HCT116 (cell line): ENCODE measurements around the gene KRT222. TPM values are rescaled to one million over a fixed set of nuclear protein-coding genes. Genes with fewer than 3 reads are reported as not detected.

Experiments
- ATAC-seq: fragments of 200-7000 bp; cut with Tn5 transposase; 2 replicates; pipeline ENCODE4 v1.9.1; 2020; ENCODE audit warnings: mild to moderate bottlenecking, moderate library complexity
- BruUV-seq: library from RNA; stranded (reverse); fragments of 400-500 nt; replicated peaks from 2 replicates; lab custom pipeline; 2021; lab: Mats Ljungman, UMichigan
- CTCF ChIA-PET: fragments of 300-600 bp; sonication (Branson Sonifier 250); formaldehyde crosslinking; loops from one replicate; lab custom pipeline; 2021; ENCODE audit warnings: antibody characterized with exemption; lab: Charles Lee
- POLR2A ChIA-PET: fragments of 300-600, 350-600 bp; sonication (Branson Sonifier 250); formaldehyde crosslinking; loops from one replicate; lab custom pipeline; 2021; ENCODE audit warnings: antibody characterized with exemption; lab: Charles Lee
- RAD21 ChIA-PET, 2 experiments: fragments of 300-600 bp; sonication (Branson Sonifier 250); formaldehyde crosslinking; loops; one replicate each; lab custom pipeline; 2023; ENCODE audit warnings: low total read pairs in 2 of 2; ENCODE audit not compliant: uncharacterized antibody in 2 of 2, unreplicated experiment in 2 of 2, low non-redundant PET in 1 of 2; lab: Charles Lee
- DNase-seq: peaks from one replicate; pipeline ENCODE4 v3.0.0-alpha.2; 2010; ENCODE audit warnings: low read depth, low spot score
- H2AFZ ChIP-seq: fragments of 200-600 bp; shearing (Covaris generic), sonication (generic); 2 replicates; pipeline ENCODE4 v1.6.1; 2017; ENCODE audit warnings: low read depth, mixed run types, mixed read lengths, antibody characterized with exemption, low read length; ENCODE audit not compliant: poor library complexity, severe bottlenecking
- H3K27ac ChIP-seq: 2 replicates; pipeline ENCODE4 v1.5.1; 2012; ENCODE audit warnings: low read depth, low read length
- H3K27me3 ChIP-seq: fragments of 200-600 bp; sonication (generic); 2 replicates; pipeline ENCODE4 v1.6.1; 2016; ENCODE audit warnings: mixed run types, low read length, mixed read lengths; ENCODE audit not compliant: insufficient read depth
- H3K36me3 ChIP-seq, 2 experiments: fragments of 200-500 bp in 1 of 2; fragments of 200-600 bp in 1 of 2; sonication (Bioruptor generic) in 1 of 2; sonication (generic) in 1 of 2; 2 replicates each; pipeline versions ENCODE4 v1.5.1 to v1.6.1; 2014 to 2016; ENCODE audit warnings: low read length in 2 of 2, inconsistent platforms in 1 of 2, mixed read lengths in 1 of 2, mixed run types in 1 of 2; ENCODE audit not compliant: insufficient read depth in 2 of 2, control insufficient read depth in 1 of 2
- H3K4me1 ChIP-seq, 2 experiments: fragments of 200-600 bp in 1 of 2; sonication (generic) in 1 of 2; 2 replicates each; pipeline versions ENCODE4 v1.5.1 to v1.6.1; 2012 to 2017; ENCODE audit warnings: low read length in 2 of 2, inconsistent platforms in 1 of 2, mild to moderate bottlenecking in 1 of 2, mixed read lengths in 1 of 2, mixed run types in 1 of 2, moderate library complexity in 1 of 2; ENCODE audit not compliant: insufficient read depth in 2 of 2, control insufficient read depth in 1 of 2
- H3K4me2 ChIP-seq: fragments of 200-600 bp; sonication (generic); 2 replicates; pipeline ENCODE4 v1.6.1; 2017; ENCODE audit warnings: mixed run types, low read length, mixed read lengths
- H3K4me3 ChIP-seq, 2 experiments: fragments of 200-600 bp in 1 of 2; sonication (generic) in 1 of 2; replicated peaks in 1 of 2; 2 replicates each; pipeline ENCODE4 v1.5.1; 2011 to 2016; ENCODE audit warnings: low read length in 2 of 2, control low read depth in 1 of 2, low read depth in 1 of 2, mild to moderate bottlenecking in 1 of 2, mixed read lengths in 1 of 2, mixed run types in 1 of 2
- H3K79me2 ChIP-seq: fragments of 200-600 bp; sonication (generic); 2 replicates; pipeline ENCODE4 v1.6.1; 2017; ENCODE audit warnings: mild to moderate bottlenecking, mixed run types, low read length, moderate library complexity, mixed read lengths; ENCODE audit not compliant: insufficient read depth
- H3K9ac ChIP-seq: fragments of 200-600 bp; sonication (generic); 2 replicates; pipeline ENCODE4 v1.6.1; 2016; ENCODE audit warnings: low read length, mixed read lengths
- H3K9me2 ChIP-seq: fragments of 200-600 bp; sonication (generic), shearing (Covaris generic); 2 replicates; pipeline ENCODE4 v1.6.1; 2017; ENCODE audit warnings: mixed run types, mild to moderate bottlenecking, moderate library complexity; ENCODE audit not compliant: insufficient read depth
- H3K9me3 ChIP-seq, 2 experiments: fragments of 200-500 bp in 1 of 2; fragments of 200-600 bp in 1 of 2; sonication (Bioruptor generic) in 1 of 2; sonication (generic) in 1 of 2; 2 replicates each; pipeline ENCODE4 v1.6.1; 2014 to 2017; ENCODE audit warnings: low read length in 2 of 2, mixed read lengths in 2 of 2, inconsistent platforms in 1 of 2, low read depth in 1 of 2, mild to moderate bottlenecking in 1 of 2, mixed run types in 1 of 2, moderate library complexity in 1 of 2; ENCODE audit not compliant: control insufficient read depth in 1 of 2, insufficient read depth in 1 of 2
- H4K20me1 ChIP-seq: fragments of 200-600 bp; sonication (generic), shearing (Covaris generic); 2 replicates; pipeline ENCODE4 v1.6.1; 2017; ENCODE audit warnings: mixed run types, mild to moderate bottlenecking, moderate library complexity; ENCODE audit not compliant: insufficient read depth
- ELF1 ChIP-seq: IDR thresholded peaks from 2 replicates; pipeline ENCODE4 v1.6.1; 2012; ENCODE audit warnings: low read depth, borderline replicate concordance
- FOSL1 ChIP-seq: IDR thresholded peaks from 2 replicates; pipeline ENCODE4 v1.6.1; 2012; ENCODE audit warnings: low read depth
- POLR2AphosphoS5 ChIP-seq: IDR thresholded peaks from 2 replicates; pipeline ENCODE4 v1.6.1; 2011; ENCODE audit warnings: mild to moderate bottlenecking, low read depth, low read length, moderate library complexity
- SP1 ChIP-seq: IDR thresholded peaks from 2 replicates; pipeline ENCODE4 v1.6.1; 2012; ENCODE audit warnings: low read depth
- SRF ChIP-seq: IDR thresholded peaks from 2 replicates; pipeline ENCODE4 v1.6.1; 2012; ENCODE audit warnings: low read depth
- TCF7L2 ChIP-seq: IDR thresholded peaks from 2 replicates; pipeline ENCODE4 v1.7.0; 2011; ENCODE audit warnings: borderline replicate concordance, inconsistent platforms; ENCODE audit not compliant: insufficient read depth, insufficient read length; ENCODE audit errors: extremely low read depth
- ZFX ChIP-seq: fragments of 450-650 bp; IDR thresholded peaks from 2 replicates; pipeline ENCODE4 v1.6.1; 2017
- intact Hi-C: fragments of 100-400 bp; cut with micrococcal nuclease; formaldehyde crosslinking; loops from 2 replicates; pipeline ENCODE4 v1.10.0; 2022
- total RNA-seq: library from RNA; stranded (reverse); gene quantifications from one replicate; pipeline ENCODE4 v1.2.1, GENCODE V29; 2021; ENCODE audit not compliant: unreplicated experiment
- TF ChIP-seq, protein P1 (sequence below), 3 experiments: fragments of 200-600 bp in 1 of 3; sonication (generic) in 1 of 3; IDR thresholded peaks in 2 of 3; conservative IDR thresholded peaks in 1 of 3; 2 replicates each; pipeline ENCODE4 v1.5.1; 2012 to 2017; ENCODE audit warnings: low read depth in 2 of 3, low read length in 2 of 3, antibody characterized with exemption in 1 of 3, borderline replicate concordance in 1 of 3, control low read depth in 1 of 3, mild to moderate bottlenecking in 1 of 3, mixed read lengths in 1 of 3, mixed run types in 1 of 3, moderate library complexity in 1 of 3; ENCODE audit not compliant: insufficient read depth in 1 of 3
- TF ChIP-seq, protein P2 (sequence below): IDR thresholded peaks from 2 replicates; pipeline ENCODE4 v1.6.1; 2012

KRT222 gene
- total RNA-seq, 1 experiment from 2014 or later = 5.0 TPM

DNA sequence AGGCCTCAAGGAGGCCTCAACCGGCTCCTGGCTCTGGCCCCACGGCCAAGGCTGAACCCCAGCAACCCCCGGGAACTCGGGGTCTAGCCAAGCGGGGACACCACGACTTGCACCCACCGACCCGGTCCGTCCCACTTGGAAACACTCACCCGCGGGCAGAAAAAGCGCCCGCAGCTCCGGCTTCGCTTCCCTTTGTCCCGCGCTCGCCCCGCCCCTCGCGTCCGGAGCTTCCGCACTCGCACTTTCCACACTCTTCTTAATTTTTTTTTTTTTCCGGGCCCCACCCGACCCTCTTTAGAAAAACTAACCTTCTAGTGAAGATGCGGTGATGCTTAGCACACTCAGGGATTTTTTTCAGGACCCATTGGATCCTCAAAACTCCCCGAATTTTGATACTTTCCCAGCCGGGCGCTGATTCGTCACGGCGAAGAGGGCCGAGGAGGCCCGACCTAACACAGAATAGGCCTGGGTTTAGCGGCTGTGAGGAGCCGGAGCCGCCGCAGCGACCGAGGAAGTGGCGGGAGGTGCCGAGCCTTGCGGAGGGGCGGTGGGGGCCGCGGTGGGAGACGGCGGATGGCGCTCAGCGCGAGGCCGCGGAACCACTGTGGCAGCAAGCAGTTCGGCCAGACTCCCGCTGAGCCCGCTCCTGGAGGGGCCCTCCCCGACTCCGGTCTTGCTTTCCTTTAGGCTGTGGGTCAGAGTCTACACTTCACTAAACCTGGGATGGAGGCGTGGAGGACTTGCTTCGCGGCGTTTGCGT, 17.2 kb downstream of the KRT222 start, which contains the start of gene SMARCE1:
Gene SMARCE1, minus strand, starts transcription at position 195 of the 760 bp plus-strand sequence. CDS start 2,016 bp downstream, outside the sequence.
- no TSS peak for BruUV-seq
- DNase-seq = peak; percentile 48

More for the DNA sequence above, 17.2 kb downstream of the KRT222 start, which contains the start of gene SMARCE1:
- TF ChIP-seq ELF1 (peak; percentile 61), TCF7L2 (peak; percentile 13), ZFX (peak; percentile 99), POLR2AphosphoS5 (0 out of 2 replicates have a peak, but pooled peaks have one; percentile 35), SP1 (no peak; the same call in 1 of the 2 replicates), FOSL1 (no peak), SRF (no peak)
- TF ChIP-seq, protein P1, sequence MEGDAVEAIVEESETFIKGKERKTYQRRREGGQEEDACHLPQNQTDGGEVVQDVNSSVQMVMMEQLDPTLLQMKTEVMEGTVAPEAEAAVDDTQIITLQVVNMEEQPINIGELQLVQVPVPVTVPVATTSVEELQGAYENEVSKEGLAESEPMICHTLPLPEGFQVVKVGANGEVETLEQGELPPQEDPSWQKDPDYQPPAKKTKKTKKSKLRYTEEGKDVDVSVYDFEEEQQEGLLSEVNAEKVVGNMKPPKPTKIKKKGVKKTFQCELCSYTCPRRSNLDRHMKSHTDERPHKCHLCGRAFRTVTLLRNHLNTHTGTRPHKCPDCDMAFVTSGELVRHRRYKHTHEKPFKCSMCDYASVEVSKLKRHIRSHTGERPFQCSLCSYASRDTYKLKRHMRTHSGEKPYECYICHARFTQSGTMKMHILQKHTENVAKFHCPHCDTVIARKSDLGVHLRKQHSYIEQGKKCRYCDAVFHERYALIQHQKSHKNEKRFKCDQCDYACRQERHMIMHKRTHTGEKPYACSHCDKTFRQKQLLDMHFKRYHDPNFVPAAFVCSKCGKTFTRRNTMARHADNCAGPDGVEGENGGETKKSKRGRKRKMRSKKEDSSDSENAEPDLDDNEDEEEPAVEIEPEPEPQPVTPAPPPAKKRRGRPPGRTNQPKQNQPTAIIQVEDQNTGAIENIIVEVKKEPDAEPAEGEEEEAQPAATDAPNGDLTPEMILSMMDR (IDR thresholded peaks at IDR 0.05 in 2 of 3, conservative IDR thresholded peaks at IDR 0.05 in 1 of 3; ENCODE audit: borderline replicate concordance in 1 of 3, insufficient read depth in 1 of 3, low read depth in 2 of 3, low read length in 2 of 3) = no peak
- TF ChIP-seq, protein P2, sequence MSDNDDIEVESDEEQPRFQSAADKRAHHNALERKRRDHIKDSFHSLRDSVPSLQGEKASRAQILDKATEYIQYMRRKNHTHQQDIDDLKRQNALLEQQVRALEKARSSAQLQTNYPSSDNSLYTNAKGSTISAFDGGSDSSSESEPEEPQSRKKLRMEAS = peak; percentile 52
- Histone ChIP-seq H3K4me3 (peak within 1 kb of the TSS; percentile 59 to 92), H3K9me2 (no peaks in the 10 kb centered on the region), H4K20me1 (no peaks in the 10 kb centered on the region), H2AFZ (peak within 1 kb of the TSS; percentile 86), H3K4me1 (peaks cover 9 to 22% of the 10 kb centered on the region in 2 experiments; a peak in 3 of 4 replicates), H3K27ac (peak within 1 kb of the TSS; percentile 82), H3K9me3 (no peaks in the 10 kb centered on the region), H3K9ac (peak within 1 kb of the TSS; percentile 87), H3K36me3 (peaks cover 21 to 24% of the 10 kb centered on the region in 2 experiments), H3K27me3 (no peaks in the 10 kb centered on the region), H3K79me2 (peaks cover 49% of the 10 kb centered on the region), H3K4me2 (peak within 1 kb of the TSS; percentile 92)
- intact Hi-C loops = no loop called here
- peak; percentile 79 for ATAC-seq
- CTCF ChIA-PET = no interaction called here
- POLR2A ChIA-PET = interaction anchor here (1.2 kb wide), 1 partner anchor 19 kb away, joined by 3 read pairs; no protein-coding TSS in a partner anchor
- RAD21 ChIA-PET = no interaction called here
